Heart left ventricle (tissue), 13 donors: ENCODE results near the gene MEF2A.

ENCODE experiments used
- POLR2A ChIP-seq, 2 donors: fragments of 450-650 bp; IDR thresholded peaks; one replicate each; pipeline ENCODE4 v1.6.1; 2017; ENCODE audit warnings: antibody characterized with exemption in 2 of 2, mild to moderate bottlenecking in 2 of 2, moderate library complexity in 2 of 2
- TF ChIP-seq, protein P1 (sequence below), 12 donors: fragments of 200-600 bp; sonication (generic) in 4 of 12; IDR thresholded peaks; one replicate each; pipeline versions ENCODE4 v1.5.0 to v1.8.0; 2018 to 2022; ENCODE audit warnings: antibody characterized with exemption in 12 of 12, mild to moderate bottlenecking in 5 of 12
- donor health status: ischemic (EF 13 %, LVEDD 7.1; RV severe dilation, severe dysfunction).
- donor health status: DM: no; HTN: yes; CAD: no.
- donor health status: DM: no; HTN: no; CAD: no.
- donor health status: ischemic (EF 25% LVEDD 6.9; RV normal size, moderate dysfunction).
- donor health status: ischemic (EF 25% LVEDD 5.7; RV mildly dilated, moderate dysfunction).
- donor health status: ischemic (EF 35%, LVEDD 5.7; RV mildly dilated, moderate dysfunction).
- donor health status: nonischemic (EF 11% LVEDD 7.7; RV severe dilation, severe dysfunction).
- donor health status: DM: yes; HTN: yes; CAD: no.
- donor health status: PGD.
- donor health status: ischemic (EF 29% LVEDD 5.4; RV normal size, mild dysfunction).
- donor health status: nonischemic (EF 23%, LVEDD 6.1; RV moderate dilation, normal function).

- TF ChIP-seq, protein P1, sequence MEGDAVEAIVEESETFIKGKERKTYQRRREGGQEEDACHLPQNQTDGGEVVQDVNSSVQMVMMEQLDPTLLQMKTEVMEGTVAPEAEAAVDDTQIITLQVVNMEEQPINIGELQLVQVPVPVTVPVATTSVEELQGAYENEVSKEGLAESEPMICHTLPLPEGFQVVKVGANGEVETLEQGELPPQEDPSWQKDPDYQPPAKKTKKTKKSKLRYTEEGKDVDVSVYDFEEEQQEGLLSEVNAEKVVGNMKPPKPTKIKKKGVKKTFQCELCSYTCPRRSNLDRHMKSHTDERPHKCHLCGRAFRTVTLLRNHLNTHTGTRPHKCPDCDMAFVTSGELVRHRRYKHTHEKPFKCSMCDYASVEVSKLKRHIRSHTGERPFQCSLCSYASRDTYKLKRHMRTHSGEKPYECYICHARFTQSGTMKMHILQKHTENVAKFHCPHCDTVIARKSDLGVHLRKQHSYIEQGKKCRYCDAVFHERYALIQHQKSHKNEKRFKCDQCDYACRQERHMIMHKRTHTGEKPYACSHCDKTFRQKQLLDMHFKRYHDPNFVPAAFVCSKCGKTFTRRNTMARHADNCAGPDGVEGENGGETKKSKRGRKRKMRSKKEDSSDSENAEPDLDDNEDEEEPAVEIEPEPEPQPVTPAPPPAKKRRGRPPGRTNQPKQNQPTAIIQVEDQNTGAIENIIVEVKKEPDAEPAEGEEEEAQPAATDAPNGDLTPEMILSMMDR (IDR thresholded peaks at IDR 0.05): no peak
- TF ChIP-seq POLR2A (IDR thresholded peaks at IDR 0.05): no peak
Observed at GRCh38 chr15:99681990-99682389, 116.2 kb downstream of the MEF2A start.
